Ovary (tissue), 9 donors: ENCODE measurements around the gene MCUR1. TPM values are rescaled to one million over a fixed set of nuclear protein-coding genes. Genes with fewer than 3 reads are reported as not detected.

ENCODE experiments used
- DNase-seq, 5 donors: peaks; one replicate each; pipeline ENCODE4 v3.0.0-alpha.2; 2019 to 2020
- H3K27ac ChIP-seq, 2 donors: fragments of 200-600 bp; one replicate each; pipeline versions ENCODE4 v1.5.1 to v1.8.0; 2019 to 2022
- H3K27me3 ChIP-seq: fragments of 200-600 bp; one replicate; pipeline ENCODE4 v1.8.0; 2022
- H3K36me3 ChIP-seq: fragments of 200-600 bp; sonication (generic); one replicate; pipeline ENCODE4 v1.5.1; 2019
- H3K4me1 ChIP-seq: one replicate; pipeline ENCODE4 v1.8.1; 2013; ENCODE audit warnings: mild to moderate bottlenecking, moderate library complexity; ENCODE audit not compliant: insufficient read depth
- H3K4me3 ChIP-seq: fragments of 200-600 bp; sonication (generic); one replicate; pipeline ENCODE4 v1.5.1; 2017
- H3K9me3 ChIP-seq, 2 donors: fragments of 200-600 bp in 1 of 2; sonication (generic) in 1 of 2; one replicate each; pipeline versions ENCODE4 v1.5.1 to v1.8.1; 2013 to 2019; ENCODE audit warnings: mild to moderate bottlenecking in 1 of 2, moderate library complexity in 1 of 2
- CTCF ChIP-seq, 3 donors: fragments of 450-650 bp in 2 of 3; fragments of 200-600 bp in 1 of 3; IDR thresholded peaks; one replicate each; pipeline versions ENCODE4 v1.5.1 to v1.8.0; 2016 to 2022; ENCODE audit warnings: antibody characterized with exemption in 3 of 3, mild to moderate bottlenecking in 1 of 3
- EP300 ChIP-seq: sonication (generic); formaldehyde crosslinking; IDR thresholded peaks from one replicate; pipeline ENCODE4 v1.6.1; 2017; ENCODE audit warnings: antibody characterized with exemption
- POLR2A ChIP-seq: fragments of 450-650 bp; IDR thresholded peaks from one replicate; pipeline ENCODE4 v1.6.1; 2017; ENCODE audit warnings: antibody characterized with exemption, mild to moderate bottlenecking, moderate library complexity
- WGBS, 3 donors: extraction: QIAGEN DNeasy Blood & Tissue Kit in 1 of 3; methylation state at CpG; one replicate each; pipeline versions ENCODE4 v1.1.5 to v1.1.7; 2013 to 2017; 5-methylcytosine and 5-hydroxymethylcytosine counted together
- intact Hi-C, 4 donors: fragments of 100-400 bp; cut with DNase I; formaldehyde crosslinking; loops; one replicate each; pipeline versions ENCODE4 v1.11.0 to v1.15.1; 2022 to 2023
- polyA plus RNA-seq, 2 donors: library from polyadenylated mRNA; stranded (reverse); fragments of 200-250 nt in 1 of 2; fragments of 350-450 nt in 1 of 2; fragmentation: Illumina TruSeq in 1 of 2; extraction: RNeasy Lipid Tissue Mini Kit (QIAGEN cat#74804) in 1 of 2; gene quantifications; one replicate each; pipeline ENCODE4 v1.2.3, GENCODE V29; 2013 to 2014
- total RNA-seq, 7 donors: library from RNA; depleted of rRNA in 2 of 7; stranded (reverse); fragments of >200 nt in 2 of 7; fragmentation: NEBNext Ultra II Directional in 3 of 7; extraction: Animal tissue kit (Norgen Biotek cat#: 25700) in 3 of 7; gene quantifications; one replicate each; pipeline versions ENCODE4 v1.1.0 to v1.2.4, GENCODE V29; 2016 to 2023
- donor health status: DM: no; HTN: no; CAD: no; lungs with moderate emphysema.
- donor health status: DM: no; HTN: no; CAD: no.
- donor health status: Bipolar disorder and iron deficiency.
- donor health status: DM: yes; HTN: yes; CAD: no.
- donor health status: DM: no; HTN: no; CAD: no.
- donor health status: DM: yes; HTN: yes; CAD: no.

Gene MCUR1
- total and polyA plus RNA-seq, 9 donors, result 5.1 to 20.0 (median 9.3) TPM

- peak overlapping the region; percentile 22 for H3K4me3 ChIP-seq
Observed at GRCh38 chr6:13742961-13743735, 71.2 kb downstream of the MCUR1 start.

GRCh38 chr6:13741365-13741764 lies 73.0 kb downstream of the MCUR1 start:
- Histone ChIP-seq H3K36me3 (no peaks in the 10 kb centered on the region), H3K27me3 (no peaks in the 10 kb centered on the region), H3K9me3 (no peaks in the 10 kb centered on the region), H3K4me1 (no peaks in the 10 kb centered on the region), H3K27ac (no peak overlapping the region), H3K4me3 (no peak overlapping the region)
- 86 to 96% (median 92%) methylated on average over 4 of the region's 4 CpGs for WGBS, 3 donors
- intact Hi-C loops, result no loop called here
- TF ChIP-seq POLR2A (no peak), CTCF (IDR thresholded peaks at IDR 0.05) (no peak), EP300 (no peak)
- DNase-seq, result no peak

More at GRCh38 chr6:13742961-13743735, 71.2 kb downstream of the MCUR1 start:
- H3K27me3 ChIP-seq, result no peaks in the 10 kb centered on the region
- no peak overlapping the region for H3K27ac ChIP-seq
- intact Hi-C loops, result no loop called here
- H3K9me3 ChIP-seq, result no peaks in the 10 kb centered on the region
- TF ChIP-seq POLR2A (no peak), CTCF (IDR thresholded peaks at IDR 0.05) (no peak), EP300 (no peak)
- 58 to 77% (median 69%) methylated on average over 55 to 56 of the region's 56 CpGs for WGBS, 3 donors
- peak in 3 of 5 donors; percentile 28 to 41 (median 35) for DNase-seq
- H3K4me1 ChIP-seq, result no peaks in the 10 kb centered on the region
- H3K36me3 ChIP-seq, result no peaks in the 10 kb centered on the region

Other genes starting within 250 kb of the MCUR1 start
- gene SIRT5, start 240.0 kb downstream of the MCUR1 start, total RNA-seq, result 10 to 100 TPM in 6 of 7 donors, 1 to 10 TPM in 1; 9.9 to 22.2 (median 13.0) TPM
- 10 to 100 TPM in 1 of 2 donors, 1 to 10 TPM in 1; 7.3 to 19.1 TPM for gene SIRT5, start 240.0 kb downstream of the MCUR1 start, polyA plus RNA-seq
- gene NOL7, start 199.2 kb downstream of the MCUR1 start, total RNA-seq, result 10 to 100 TPM; 49.3 to 77.7 (median 58.6) TPM
- gene NOL7, start 199.2 kb downstream of the MCUR1 start, polyA plus RNA-seq, result 10 to 100 TPM; 63.6 to 67.5 TPM
- 10 to 100 TPM; 26.5 to 40.8 (median 37.0) TPM for gene RANBP9, start 102.7 kb downstream of the MCUR1 start, total RNA-seq
- 10 to 100 TPM; 24.8 to 50.6 TPM for gene RANBP9, start 102.7 kb downstream of the MCUR1 start, polyA plus RNA-seq
- 1 to 10 TPM in 4 of 7 donors, under 1 TPM in 2, not detected in 1; 0.42 to 3.9 (median 1.1) TPM for gene RNF182, start 110.4 kb upstream of the MCUR1 start, total RNA-seq
- gene RNF182, start 110.4 kb upstream of the MCUR1 start, polyA plus RNA-seq, result under 1 TPM; 0.50 to 0.67 TPM